Type B pancreatic cell (in vitro differentiated cells): ENCODE measurements around the gene NPEPL1. TPM values are rescaled to one million over a fixed set of nuclear protein-coding genes. Genes with fewer than 3 reads are reported as not detected.

Source experiments
- DNase-seq: peaks from one replicate; pipeline ENCODE4 v3.0.0; 2021; ENCODE audit warnings: mixed read lengths; ENCODE audit not compliant: unreplicated experiment; ENCODE audit errors: extremely low spot score
- H3K27ac Mint-ChIP-seq: 2 replicates; pipeline ENCODE4 v1.8.0; 2021; ENCODE audit warnings: mild to moderate bottlenecking, mixed read lengths
- H3K27me3 Mint-ChIP-seq: 2 replicates; pipeline ENCODE4 v1.8.0; 2021; ENCODE audit warnings: mixed read lengths
- H3K36me3 Mint-ChIP-seq: 2 replicates; pipeline ENCODE4 v1.8.0; 2021; ENCODE audit warnings: mixed read lengths
- H3K4me1 Mint-ChIP-seq: one replicate; pipeline ENCODE4 v1.8.0; 2021; ENCODE audit warnings: mixed read lengths; ENCODE audit not compliant: unreplicated experiment
- H3K4me3 Mint-ChIP-seq: 2 replicates; pipeline ENCODE4 v1.8.0; 2021; ENCODE audit warnings: mild to moderate bottlenecking, mixed read lengths
- H3K9me3 Mint-ChIP-seq: 2 replicates; pipeline ENCODE4 v1.8.0; 2021; ENCODE audit warnings: mixed read lengths
- CTCF ChIP-seq: fragments of 200-600 bp; sonication (generic); conservative IDR thresholded peaks from 2 replicates; pipeline ENCODE4 v1.5.0; 2021; ENCODE audit warnings: antibody characterized with exemption, mild to moderate bottlenecking
- total RNA-seq: library from RNA; stranded (reverse); gene quantifications from 2 replicates; pipeline ENCODE4 v1.2.1, GENCODE V29; 2021; ENCODE audit warnings: low replicate concordance

NPEPL1 gene
- total RNA-seq, 1 donor from 2014 or later = 25.0 TPM

- no peak for DNase-seq
- Mint-ChIP-seq H3K36me3 (peaks cover 5% of the 10 kb centered on the region), H3K9me3 (no peaks in the 10 kb centered on the region), H3K27me3 (no peaks in the 10 kb centered on the region), H3K4me3 (no peak overlapping the region), H3K4me1 (peaks cover 46% of the 10 kb centered on the region), H3K27ac (no peak overlapping the region)
- no peak for TF ChIP-seq CTCF
Observed at GRCh38 chr20:58660855-58661597, 31.6 kb upstream of the NPEPL1 start.

GRCh38 chr20:58661598-58662473 lies 30.8 kb upstream of the NPEPL1 start:
- Mint-ChIP-seq H3K27ac (no peak overlapping the region), H3K9me3 (no peaks in the 10 kb centered on the region), H3K4me3 (no peak overlapping the region), H3K27me3 (no peaks in the 10 kb centered on the region), H3K36me3 (peaks cover 10% of the 10 kb centered on the region), H3K4me1 (peaks cover 37% of the 10 kb centered on the region)
- DNase-seq = no peak
- no peak for TF ChIP-seq CTCF

GRCh38 chr20:58664331-58664730 lies 28.3 kb upstream of the NPEPL1 start:
- H3K27ac Mint-ChIP-seq = no peak overlapping the region
- H3K36me3 Mint-ChIP-seq = peaks cover 19% of the 10 kb centered on the region
- no peaks in the 10 kb centered on the region for H3K27me3 Mint-ChIP-seq
- peaks cover 21% of the 10 kb centered on the region for H3K4me1 Mint-ChIP-seq
- no peak for TF ChIP-seq CTCF
- no peak overlapping the region for H3K4me3 Mint-ChIP-seq
- no peaks in the 10 kb centered on the region for H3K9me3 Mint-ChIP-seq
- no peak for DNase-seq

GRCh38 chr20:58664883-58665282 lies 27.7 kb upstream of the NPEPL1 start:
- Mint-ChIP-seq H3K4me1 (peaks cover 20% of the 10 kb centered on the region), H3K9me3 (no peaks in the 10 kb centered on the region), H3K4me3 (no peak overlapping the region), H3K36me3 (peaks cover 19% of the 10 kb centered on the region), H3K27ac (no peak overlapping the region), H3K27me3 (no peaks in the 10 kb centered on the region)
- DNase-seq = no peak
- no peak for TF ChIP-seq CTCF

GRCh38 chr20:58665606-58666005 lies 27.0 kb upstream of the NPEPL1 start:
- no peak overlapping the region for H3K27ac Mint-ChIP-seq

More at GRCh38 chr20:58665606-58666005, 27.0 kb upstream of the NPEPL1 start:
- H3K9me3 Mint-ChIP-seq = no peaks in the 10 kb centered on the region
- no peak overlapping the region for H3K4me3 Mint-ChIP-seq
- peaks cover 15% of the 10 kb centered on the region for H3K4me1 Mint-ChIP-seq
- no peak for TF ChIP-seq CTCF
- no peak for DNase-seq
- H3K36me3 Mint-ChIP-seq = peaks cover 25% of the 10 kb centered on the region
- H3K27me3 Mint-ChIP-seq = no peaks in the 10 kb centered on the region
